MCF 10A (cell line): ENCODE results near the gene TMPRSS9. TPM values are rescaled to one million over a fixed set of nuclear protein-coding genes. Genes with fewer than 3 reads are reported as not detected.

Source experiments
- BruUV-seq: library from RNA; stranded (reverse); fragments of 400-500 nt; replicated peaks from 2 replicates; lab custom pipeline; 2021; lab: Mats Ljungman, UMichigan
- CTCF ChIA-PET: fragments of 300-600 bp; sonication (Branson Sonifier 250); formaldehyde crosslinking; extraction: SDS; loops from one replicate; lab custom pipeline; 2021; ENCODE audit warnings: antibody characterized with exemption, inconsistent platforms; lab: Yijun Ruan, JAX
- POLR2A ChIA-PET: fragments of 300-600, 350-650 bp; sonication (Branson Sonifier 250); formaldehyde crosslinking; extraction: SDS; loops from one replicate; lab custom pipeline; 2020; ENCODE audit warnings: antibody characterized with exemption, inconsistent platforms; lab: Yijun Ruan, JAX
- DNase-seq: peaks from one replicate; pipeline ENCODE4 v3.0.0-alpha.2; 2018; ENCODE audit not compliant: unreplicated experiment
- H3K27ac Mint-ChIP-seq: one replicate; pipeline ENCODE4 v1.8.0; 2022; ENCODE audit warnings: mild to moderate bottlenecking, low read depth, mixed read lengths; ENCODE audit not compliant: unreplicated experiment
- H3K27me3 Mint-ChIP-seq: one replicate; pipeline ENCODE4 v1.8.0; 2022; ENCODE audit warnings: mixed read lengths; ENCODE audit not compliant: insufficient read depth, unreplicated experiment
- H3K36me3 Mint-ChIP-seq: one replicate; pipeline ENCODE4 v1.8.0; 2022; ENCODE audit warnings: mild to moderate bottlenecking, moderate library complexity, mixed read lengths; ENCODE audit not compliant: insufficient read depth, unreplicated experiment
- H3K4me1 Mint-ChIP-seq: one replicate; pipeline ENCODE4 v1.8.0; 2022; ENCODE audit warnings: mixed read lengths; ENCODE audit not compliant: insufficient read depth, unreplicated experiment
- H3K4me3 Mint-ChIP-seq: one replicate; pipeline ENCODE4 v1.8.0; 2022; ENCODE audit warnings: mild to moderate bottlenecking, moderate library complexity, mixed read lengths; ENCODE audit not compliant: unreplicated experiment
- H3K9me3 Mint-ChIP-seq: one replicate; pipeline ENCODE4 v1.8.0; 2022; ENCODE audit warnings: mixed read lengths; ENCODE audit not compliant: unreplicated experiment
- CTCF ChIP-seq: fragments of 200-600 bp; IDR thresholded peaks from one replicate; pipeline ENCODE4 v1.8.0; 2022; ENCODE audit warnings: antibody characterized with exemption, mild to moderate bottlenecking; ENCODE audit not compliant: unreplicated experiment
- intact Hi-C: fragments of 100-400 bp; cut with micrococcal nuclease; formaldehyde crosslinking; loops from 2 replicates; pipeline ENCODE4 v1.14.1; 2022
- total RNA-seq: library from RNA; stranded (reverse); gene quantifications from 2 replicates; pipeline ENCODE4 v1.2.3, GENCODE V29; 2022

Gene TMPRSS9
- total RNA-seq, 1 experiment from 2014 or later: not detected

GRCh38 chr19:2423071-2423914 lies 63.2 kb downstream of the TMPRSS9 start:
- intact Hi-C loops: no loop called here
- DNase-seq: no peak
- peaks cover 17% of the 10 kb centered on the region for H3K36me3 Mint-ChIP-seq
- no peak overlapping the region for H3K27ac Mint-ChIP-seq
- H3K4me3 Mint-ChIP-seq: no peak overlapping the region
- no peaks in the 10 kb centered on the region for H3K27me3 Mint-ChIP-seq
- CTCF ChIA-PET: interaction anchor here (0.6 kb wide), 3 partner anchors 171 to 271 kb away, joined by 3 to 5 read pairs (median 5); no protein-coding TSS in a partner anchor
- H3K9me3 Mint-ChIP-seq: no peaks in the 10 kb centered on the region
- no peaks in the 10 kb centered on the region for H3K4me1 Mint-ChIP-seq
- BruUV-seq: no TSS peak
- no peak for TF ChIP-seq CTCF
- POLR2A ChIA-PET: interaction anchor here (0.8 to 1.6 kb wide), 3 partner anchors 11 to 57 kb away, joined by 3 to 4 read pairs (median 3); partner anchors contain the start of gene LMNB2

DNA sequence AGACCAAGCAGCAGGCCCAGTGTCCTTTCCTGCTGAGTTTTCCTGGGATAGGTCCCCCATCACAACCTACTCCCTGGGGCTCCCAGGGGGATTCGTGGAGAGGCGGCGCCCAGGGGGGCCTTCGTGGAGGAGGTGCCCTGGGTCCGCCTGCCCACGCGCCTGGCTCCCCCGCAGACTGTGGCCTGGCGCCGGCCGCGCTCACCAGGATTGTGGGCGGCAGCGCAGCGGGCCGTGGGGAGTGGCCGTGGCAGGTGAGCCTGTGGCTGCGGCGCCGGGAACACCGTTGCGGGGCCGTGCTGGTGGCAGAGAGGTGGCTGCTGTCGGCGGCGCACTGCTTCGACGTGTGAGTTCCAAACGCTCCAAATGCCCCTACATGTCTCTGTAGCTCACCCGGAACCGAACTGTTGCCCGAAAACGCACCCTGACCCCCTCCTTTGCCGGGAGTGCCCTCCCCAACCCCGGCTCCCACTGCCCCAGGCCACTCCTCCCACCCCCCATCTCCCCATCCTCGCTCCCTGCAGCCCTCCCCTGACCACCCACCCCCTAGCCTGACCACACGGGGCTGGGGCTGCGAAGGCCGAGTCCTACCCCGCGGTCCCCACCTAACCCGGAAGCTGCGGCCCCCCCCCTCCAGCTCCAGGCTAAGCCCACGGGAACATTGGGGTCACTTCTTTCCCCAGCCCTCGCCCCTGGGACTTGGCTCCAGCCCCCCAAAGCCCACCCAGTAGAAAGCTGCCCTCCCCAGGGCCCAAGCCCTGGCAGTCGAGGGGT lies 64.0 kb downstream of the TMPRSS9 start:
- no peak for TF ChIP-seq CTCF
- POLR2A ChIA-PET: interaction anchor here (1.6 kb wide), 1 partner anchor 12 kb away, joined by 4 read pairs; no protein-coding TSS in a partner anchor
- DNase-seq: no peak
- peaks cover 19% of the 10 kb centered on the region for H3K36me3 Mint-ChIP-seq
- CTCF ChIA-PET: interaction anchor here (0.6 kb wide), 1 partner anchor 271 kb away, joined by 5 read pairs; no protein-coding TSS in a partner anchor
- H3K27ac Mint-ChIP-seq: no peak overlapping the region
- H3K4me1 Mint-ChIP-seq: no peaks in the 10 kb centered on the region
- H3K4me3 Mint-ChIP-seq: no peak overlapping the region
- no peaks in the 10 kb centered on the region for H3K27me3 Mint-ChIP-seq
- BruUV-seq: no TSS peak
- intact Hi-C loops: no loop called here
- no peaks in the 10 kb centered on the region for H3K9me3 Mint-ChIP-seq

DNA sequence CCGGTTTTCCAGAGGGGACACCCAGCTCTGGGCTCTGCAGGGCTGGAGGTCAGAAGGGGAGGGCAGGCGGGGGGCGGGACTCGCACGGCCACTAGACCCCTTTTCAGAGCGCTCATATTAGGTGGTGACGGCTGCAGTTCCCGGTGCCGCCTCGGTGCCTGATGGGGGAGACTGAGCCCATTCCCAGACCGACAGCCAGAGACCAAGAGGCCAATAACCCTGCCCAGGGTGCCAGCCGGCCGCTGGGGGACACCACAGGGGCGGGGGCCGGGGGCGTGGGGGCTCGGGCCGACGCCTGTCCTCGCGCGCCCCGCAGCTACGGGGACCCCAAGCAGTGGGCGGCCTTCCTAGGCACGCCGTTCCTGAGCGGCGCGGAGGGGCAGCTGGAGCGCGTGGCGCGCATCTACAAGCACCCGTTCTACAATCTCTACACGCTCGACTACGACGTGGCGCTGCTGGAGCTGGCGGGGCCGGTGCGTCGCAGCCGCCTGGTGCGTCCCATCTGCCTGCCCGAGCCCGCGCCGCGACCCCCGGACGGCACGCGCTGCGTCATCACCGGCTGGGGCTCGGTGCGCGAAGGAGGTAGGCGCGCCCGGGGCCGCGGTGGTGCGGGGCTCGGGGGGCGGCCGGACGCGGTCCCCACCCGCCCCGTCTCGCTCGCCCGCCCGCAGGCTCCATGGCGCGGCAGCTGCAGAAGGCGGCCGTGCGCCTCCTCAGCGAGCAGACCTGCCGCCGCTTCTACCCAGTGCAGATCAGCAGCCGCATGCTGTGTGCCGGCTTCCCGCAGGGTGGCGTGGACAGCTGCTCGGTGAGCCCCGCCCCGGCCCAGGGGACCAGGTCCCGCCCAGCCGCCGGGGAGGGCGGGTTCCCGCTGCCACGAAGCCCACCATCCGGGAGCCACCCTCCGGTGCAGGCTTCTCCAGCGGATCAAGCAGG lies 64.9 kb downstream of the TMPRSS9 start:
- CTCF ChIA-PET: no interaction called here
- no peak for TF ChIP-seq CTCF
- no peak for DNase-seq
- Mint-ChIP-seq H3K4me1 (no peaks in the 10 kb centered on the region), H3K27me3 (no peaks in the 10 kb centered on the region), H3K4me3 (peak overlapping the region; percentile 93), H3K36me3 (peaks cover 26% of the 10 kb centered on the region), H3K27ac (no peak overlapping the region), H3K9me3 (no peaks in the 10 kb centered on the region)
- POLR2A ChIA-PET: no interaction called here
- intact Hi-C loops: no loop called here
- no TSS peak for BruUV-seq
